Ishikawa (cell line): ENCODE measurements around the gene WDR6.

Source experiments
- CEBPB ChIP-seq: IDR thresholded peaks from 2 replicates; pipeline ENCODE4 v1.6.1; 2012
- CREB1 ChIP-seq: IDR thresholded peaks from 2 replicates; pipeline ENCODE4 v1.6.1; 2012; ENCODE audit warnings: low read depth
- EP300 ChIP-seq: IDR thresholded peaks from 2 replicates; pipeline ENCODE4 v1.6.1; 2012; ENCODE audit warnings: borderline replicate concordance
- REST ChIP-seq: IDR thresholded peaks from 2 replicates; pipeline ENCODE4 v1.6.1; 2012; ENCODE audit warnings: low read depth, mild to moderate bottlenecking
- TEAD4 ChIP-seq: IDR thresholded peaks from 2 replicates; pipeline ENCODE4 v1.6.1; 2012
- USF1 ChIP-seq: IDR thresholded peaks from 2 replicates; pipeline ENCODE4 v1.6.1; 2012

- no peak for TF ChIP-seq EP300
- TF ChIP-seq CREB1, result no peak
- TF ChIP-seq REST, result no peak
- TF ChIP-seq CEBPB, result no peak
- TF ChIP-seq USF1, result no peak
- TF ChIP-seq TEAD4, result no peak
These were observed 18.8 kb downstream of the WDR6 start for GRCh38 chr3:49025793-49026520.
